Measurements from ENCODE around the gene TNFSF15. TPM values are rescaled to one million over a fixed set of nuclear protein-coding genes. Genes with fewer than 3 reads are reported as not detected.

TNFSF15 gene
- total and polyA plus RNA-seq, 4 donors = 2.0 to 24.5 (median 4.2) TPM

GRCh38 chr9:114756920-114757319, 48.9 kb downstream of the TNFSF15 start:
- Histone ChIP-seq H3K27ac (ENCODE audit: low read depth in 1 of 2, low read length in 1 of 2) (no peak overlapping the region), H3K27me3 (ENCODE audit: control insufficient read depth in 3 of 3, insufficient read depth in 3 of 3, low read length in 2 of 3) (no peaks in the 10 kb centered on the region), H3K9me3 (ENCODE audit: control insufficient read depth in 4 of 4, insufficient read depth in 3 of 4, low read length in 3 of 4) (peaks cover 0 to 5% (median under 1%) of the 10 kb centered on the region in 4 donors), H3K9ac (ENCODE audit: insufficient read depth in 1 of 2, low read length in 2 of 2) (no peak overlapping the region), H3K4me1 (ENCODE audit: control insufficient read depth in 5 of 5, insufficient read depth in 5 of 5, low read length in 5 of 5) (no peaks in the 10 kb centered on the region), H3K4me3 (no peak overlapping the region), H3K36me3 (ENCODE audit: control insufficient read depth in 4 of 4, insufficient read depth in 4 of 4, low read length in 4 of 4) (no peaks in the 10 kb centered on the region)
- TF ChIP-seq CTCF (IDR thresholded peaks at IDR 0.05; ENCODE audit: control extremely low read depth, extremely low read depth) = no peak
- DNase-seq = no peak
- ATAC-seq (ENCODE audit: insufficient read depth, low FRiP score) = no peak

- H3K27me3 ChIP-seq (ENCODE audit: control insufficient read depth in 3 of 3, insufficient read depth in 3 of 3, low read length in 2 of 3) = no peaks in the 10 kb centered on the region
- 52 to 60% methylated on average over 3 of the region's 3 CpGs for WGBS, 2 donors
- ATAC-seq (ENCODE audit: insufficient read depth, low FRiP score) = no peak
- H3K36me3 ChIP-seq (ENCODE audit: control insufficient read depth in 4 of 4, insufficient read depth in 4 of 4, low read length in 4 of 4) = no peaks in the 10 kb centered on the region
- no peak for TF ChIP-seq CTCF (IDR thresholded peaks at IDR 0.05; ENCODE audit: control extremely low read depth, extremely low read depth)
- H3K9me3 ChIP-seq (ENCODE audit: control insufficient read depth in 4 of 4, insufficient read depth in 3 of 4, low read length in 3 of 4) = peaks cover 0 to 3% (median under 1%) of the 10 kb centered on the region in 4 donors
- no peak overlapping the region for H3K4me3 ChIP-seq
- no peak for DNase-seq
- H3K9ac ChIP-seq (ENCODE audit: insufficient read depth in 1 of 2, low read length in 2 of 2) = no peak overlapping the region
- H3K4me1 ChIP-seq (ENCODE audit: control insufficient read depth in 5 of 5, insufficient read depth in 5 of 5, low read length in 5 of 5) = no peaks in the 10 kb centered on the region
- H3K27ac ChIP-seq (ENCODE audit: low read depth in 1 of 2, low read length in 1 of 2) = no peak overlapping the region
Measured at GRCh38 chr9:114754581-114754980, 51.3 kb downstream of the TNFSF15 start.

- Histone ChIP-seq H3K9me3 (ENCODE audit: control insufficient read depth in 4 of 4, insufficient read depth in 3 of 4, low read length in 3 of 4) (no peaks in the 10 kb centered on the region), H3K9ac (ENCODE audit: insufficient read depth in 1 of 2, low read length in 2 of 2) (no peak overlapping the region), H3K4me1 (ENCODE audit: control insufficient read depth in 5 of 5, insufficient read depth in 5 of 5, low read length in 5 of 5) (peaks cover 0 to 5% (median 0%) of the 10 kb centered on the region in 5 donors), H3K27ac (ENCODE audit: low read depth in 1 of 2, low read length in 1 of 2) (no peak overlapping the region), H3K4me3 (no peak overlapping the region), H3K36me3 (ENCODE audit: control insufficient read depth in 4 of 4, insufficient read depth in 4 of 4, low read length in 4 of 4) (no peaks in the 10 kb centered on the region), H3K27me3 (ENCODE audit: control insufficient read depth in 3 of 3, insufficient read depth in 3 of 3, low read length in 2 of 3) (no peaks in the 10 kb centered on the region)
- DNase-seq = peak in 2 of 3 donors; percentile 31 to 43
- ATAC-seq (ENCODE audit: insufficient read depth, low FRiP score) = no peak
- 54 to 62% methylated on average over 2 of the region's 2 CpGs for WGBS, 2 donors
- no peak for TF ChIP-seq CTCF (IDR thresholded peaks at IDR 0.05; ENCODE audit: control extremely low read depth, extremely low read depth)
Measured at GRCh38 chr9:114746591-114747346, 59.1 kb downstream of the TNFSF15 start.
